Neural progenitor cell (in vitro differentiated cells): ENCODE data around the gene DKK1. TPM values are rescaled to one million over a fixed set of nuclear protein-coding genes. Genes with fewer than 3 reads are reported as not detected.

ENCODE experiments used
- DNase-seq: peaks from one replicate; pipeline ENCODE4 v3.0.0-alpha.2; 2016; ENCODE audit warnings: low spot score
- H2AFZ ChIP-seq: fragments of 200-600 bp; sonication (generic); replicated peaks from 2 replicates; pipeline ENCODE4 v1.6.1; 2016; ENCODE audit warnings: antibody characterized with exemption
- H3F3A ChIP-seq: fragments of 200-600 bp; sonication (generic); 2 replicates; pipeline ENCODE4 v1.6.1; 2016; ENCODE audit warnings: antibody characterized with exemption, low read depth
- H3K27ac ChIP-seq: fragments of 200-600 bp; sonication (generic); 2 replicates; pipeline ENCODE4 v1.5.1; 2016; ENCODE audit warnings: mild to moderate bottlenecking
- H3K27me3 ChIP-seq: fragments of 200-600 bp; sonication (generic); 2 replicates; pipeline ENCODE4 v1.6.1; 2016; ENCODE audit warnings: mild to moderate bottlenecking, moderate library complexity
- H3K36me3 ChIP-seq: fragments of 200-600 bp; sonication (generic); 2 replicates; pipeline ENCODE4 v1.5.1; 2016
- H3K4me1 ChIP-seq: fragments of 200-600 bp; sonication (generic); 2 replicates; pipeline ENCODE4 v1.6.1; 2016; ENCODE audit warnings: mixed run types
- H3K4me2 ChIP-seq: fragments of 200-600 bp; sonication (generic); 2 replicates; pipeline ENCODE4 v1.6.1; 2016
- H3K4me3 ChIP-seq: fragments of 200-600 bp; sonication (generic); 2 replicates; pipeline ENCODE4 v1.5.1; 2016
- H3K79me2 ChIP-seq: fragments of 200-600 bp; sonication (generic); 2 replicates; pipeline ENCODE4 v1.6.1; 2016; ENCODE audit warnings: low read depth
- H3K9ac ChIP-seq: fragments of 200-600 bp; sonication (generic); 2 replicates; pipeline ENCODE4 v1.6.1; 2016
- H3K9me3 ChIP-seq: fragments of 200-600 bp; sonication (generic); 2 replicates; pipeline ENCODE4 v1.5.1; 2016; ENCODE audit warnings: low read depth
- H4K20me1 ChIP-seq: fragments of 200-600 bp; sonication (generic); 2 replicates; pipeline ENCODE4 v1.6.1; 2016; ENCODE audit warnings: low read depth
- H3K27ac Mint-ChIP-seq: 3 replicates; pipeline ENCODE4 v1.8.0; 2021; ENCODE audit warnings: mixed read lengths
- H3K27me3 Mint-ChIP-seq: 2 replicates; pipeline ENCODE4 v1.8.0; 2022; ENCODE audit warnings: low read depth, mild to moderate bottlenecking, inconsistent platforms, moderate library complexity, mixed read lengths; ENCODE audit not compliant: insufficient read depth
- H3K36me3 Mint-ChIP-seq: 3 replicates; pipeline ENCODE4 v1.8.0; 2021; ENCODE audit warnings: mixed read lengths
- H3K4me1 Mint-ChIP-seq: 3 replicates; pipeline ENCODE4 v1.8.0; 2021; ENCODE audit warnings: mixed read lengths
- H3K4me3 Mint-ChIP-seq: 3 replicates; pipeline ENCODE4 v1.8.0; 2021; ENCODE audit warnings: mild to moderate bottlenecking, moderate library complexity, mixed read lengths
- H3K9me3 Mint-ChIP-seq: 3 replicates; pipeline ENCODE4 v1.8.0; 2020; ENCODE audit warnings: mixed read lengths
- CTCF ChIP-seq: fragments of 200-600 bp; sonication (generic); IDR thresholded peaks from 2 replicates; pipeline ENCODE4 v1.5.1; 2017; ENCODE audit warnings: antibody characterized with exemption, mild to moderate bottlenecking
- EZH2 ChIP-seq: fragments of 200-600 bp; sonication (generic); IDR thresholded peaks from 2 replicates; pipeline ENCODE4 v1.6.1; 2017; ENCODE audit warnings: antibody characterized with exemption, mild to moderate bottlenecking, moderate library complexity
- EZH2phosphoT487 ChIP-seq: fragments of 200-600 bp; sonication (generic); IDR thresholded peaks from 2 replicates; pipeline ENCODE4 v1.6.1; 2017; ENCODE audit warnings: antibody characterized with exemption
- total RNA-seq: library from RNA; depleted of rRNA; stranded (reverse); fragments of >200 nt; gene quantifications from 2 replicates; pipeline ENCODE4 v1.2.3, GENCODE V29; 2015; ENCODE audit warnings: low replicate concordance

Gene DKK1
- total RNA-seq, 1 donor from 2014 or later = 16.1 TPM

GRCh38 chr10:52300599-52301277 is 13.3 kb upstream of the DKK1 start:
- Mint-ChIP-seq H3K27ac (no peak overlapping the region), H3K4me3 (no peak overlapping the region), H3K36me3 (no peaks in the 10 kb centered on the region), H3K27me3 (no peaks in the 10 kb centered on the region), H3K9me3 (no peaks in the 10 kb centered on the region), H3K4me1 (no peaks in the 10 kb centered on the region)
- Histone ChIP-seq H3K36me3 (no peaks in the 10 kb centered on the region), H3K27me3 (no peaks in the 10 kb centered on the region), H2AFZ (no peak overlapping the region), H3K4me2 (no peak overlapping the region), H4K20me1 (no peaks in the 10 kb centered on the region), H3F3A (peaks cover 6% of the 10 kb centered on the region), H3K4me1 (no peaks in the 10 kb centered on the region), H3K4me3 (no peak overlapping the region), H3K79me2 (no peaks in the 10 kb centered on the region), H3K9me3 (no peaks in the 10 kb centered on the region), H3K9ac (no peak overlapping the region), H3K27ac (no peak overlapping the region)
- TF ChIP-seq EZH2 = no peak
- TF ChIP-seq CTCF = no peak
- TF ChIP-seq EZH2phosphoT487 = no peak
- no peak for DNase-seq

- H3K27me3 ChIP-seq = peaks cover 48% of the 10 kb centered on the region
- H3K4me1 ChIP-seq = peaks cover 26% of the 10 kb centered on the region
- H3F3A ChIP-seq = peaks cover 28% of the 10 kb centered on the region
- no peaks in the 10 kb centered on the region for H3K36me3 Mint-ChIP-seq
- peaks cover 42% of the 10 kb centered on the region for H3K4me1 Mint-ChIP-seq
- no peaks in the 10 kb centered on the region for H3K36me3 ChIP-seq
- peak overlapping the region; percentile 81 for H2AFZ ChIP-seq
- TF ChIP-seq CTCF = peak; percentile 83
- TF ChIP-seq EZH2 = peak; percentile 42
- peak; percentile 28 for TF ChIP-seq EZH2phosphoT487
- H3K9me3 Mint-ChIP-seq = no peaks in the 10 kb centered on the region
- no peaks in the 10 kb centered on the region for H3K27me3 Mint-ChIP-seq
- H4K20me1 ChIP-seq = peaks cover 7% of the 10 kb centered on the region
- H3K79me2 ChIP-seq = no peaks in the 10 kb centered on the region
- peak overlapping the region; percentile 87 for H3K4me3 Mint-ChIP-seq
- H3K4me2 ChIP-seq = peak overlapping the region; percentile 83
- peak overlapping the region; percentile 54 for H3K4me3 ChIP-seq
- H3K9me3 ChIP-seq = no peaks in the 10 kb centered on the region
- peak overlapping the region; percentile 95 for H3K27ac Mint-ChIP-seq
- H3K9ac ChIP-seq = no peak overlapping the region
- peak; percentile 92 for DNase-seq
- H3K27ac ChIP-seq = no peak overlapping the region
Measured at GRCh38 chr10:52308251-52309031, 5.6 kb upstream of the DKK1 start.

GRCh38 chr10:52312942-52313255 is 1.2 kb upstream of the DKK1 start:
- peak overlapping the region; percentile 87 for H3K4me3 Mint-ChIP-seq
- Histone ChIP-seq H3K27me3 (peaks cover 91% of the 10 kb centered on the region), H3K36me3 (no peaks in the 10 kb centered on the region), H3K4me3 (peak overlapping the region; percentile 57), H3K4me2 (peak overlapping the region; percentile 78), H3K4me1 (peaks cover 28% of the 10 kb centered on the region), H4K20me1 (peaks cover 7% of the 10 kb centered on the region), H3K79me2 (peaks cover 5% of the 10 kb centered on the region), H2AFZ (no peak overlapping the region), H3K9ac (no peak overlapping the region), H3F3A (peaks cover 28% of the 10 kb centered on the region), H3K27ac (no peak overlapping the region), H3K9me3 (no peaks in the 10 kb centered on the region)
- H3K9me3 Mint-ChIP-seq = no peaks in the 10 kb centered on the region
- peaks cover 9% of the 10 kb centered on the region for H3K36me3 Mint-ChIP-seq
- TF ChIP-seq EZH2 = no peak
- no peak for TF ChIP-seq EZH2phosphoT487
- no peak for TF ChIP-seq CTCF
- no peaks in the 10 kb centered on the region for H3K27me3 Mint-ChIP-seq
- peak overlapping the region; percentile 42 for H3K27ac Mint-ChIP-seq
- peaks cover 59% of the 10 kb centered on the region for H3K4me1 Mint-ChIP-seq
- DNase-seq = no peak
